Fibroblast of upper back skin (primary cell): ENCODE results near the gene DHX58.
A peak's percentile ranks its signal among the peaks of the same experiment; 100 is the strongest.

Source experiments
- DNase-seq: peaks from one replicate; pipeline ENCODE4 v3.0.0-alpha.2; 2013

The DHX58 gene

DNA sequence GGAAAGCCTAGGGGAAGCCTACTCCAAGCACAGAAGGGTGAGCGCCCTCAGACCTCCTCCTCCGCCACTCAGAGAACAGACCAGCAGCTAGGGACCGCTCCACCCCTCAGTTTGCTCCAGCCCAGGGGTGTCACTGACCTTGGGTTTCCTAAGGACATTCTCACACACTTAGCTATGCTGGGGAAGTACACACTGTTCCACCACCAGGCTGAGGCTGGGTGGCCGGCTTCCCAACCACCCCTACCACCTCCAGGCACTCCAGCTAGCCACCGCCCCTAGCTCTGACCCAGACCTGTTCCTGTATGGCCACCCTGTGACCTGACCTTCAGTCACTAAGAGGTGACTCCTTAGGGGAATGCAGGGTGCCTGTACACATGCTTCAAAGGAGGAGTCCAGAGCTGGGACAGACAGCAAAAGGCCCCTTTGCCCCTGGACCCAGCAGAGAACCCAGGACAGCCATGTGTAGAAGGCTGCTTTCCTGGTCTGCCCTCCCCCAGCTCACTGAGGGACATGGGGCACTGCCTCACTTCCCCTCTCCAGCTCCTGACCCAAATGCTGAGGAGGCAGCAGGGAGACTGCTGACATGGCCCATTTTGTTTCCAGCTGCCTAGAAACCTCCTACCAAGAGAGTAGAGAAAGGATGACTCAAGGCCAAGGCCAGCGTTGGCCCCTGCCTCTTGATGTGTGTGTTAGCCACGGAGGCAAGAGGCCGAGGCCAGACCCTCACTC is 16.8 kb upstream of the DHX58 start:
- no peak for DNase-seq

DNA sequence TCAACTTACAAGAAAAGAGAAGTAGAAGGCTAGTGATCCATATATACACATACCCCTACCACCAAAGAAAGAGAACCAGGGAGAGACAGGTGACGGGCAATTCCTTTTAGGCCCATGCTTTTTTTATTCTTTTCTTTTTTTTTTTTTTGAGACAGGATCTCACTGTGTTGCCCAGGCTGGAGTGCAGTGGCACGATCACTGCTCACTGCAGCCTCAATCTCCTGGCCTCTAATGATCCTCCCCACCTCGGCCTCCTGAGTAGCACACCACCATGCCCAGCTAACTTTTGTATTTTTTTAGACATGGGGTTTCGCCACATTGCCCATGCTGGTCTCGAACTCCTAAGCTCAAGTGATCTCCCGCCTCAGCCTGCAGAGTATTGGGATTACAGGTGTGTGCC is 14.9 kb upstream of the DHX58 start:
- no peak for DNase-seq

GRCh38 chr17:42126836-42127235 is 14.3 kb upstream of the DHX58 start:
- no peak for DNase-seq

DNA sequence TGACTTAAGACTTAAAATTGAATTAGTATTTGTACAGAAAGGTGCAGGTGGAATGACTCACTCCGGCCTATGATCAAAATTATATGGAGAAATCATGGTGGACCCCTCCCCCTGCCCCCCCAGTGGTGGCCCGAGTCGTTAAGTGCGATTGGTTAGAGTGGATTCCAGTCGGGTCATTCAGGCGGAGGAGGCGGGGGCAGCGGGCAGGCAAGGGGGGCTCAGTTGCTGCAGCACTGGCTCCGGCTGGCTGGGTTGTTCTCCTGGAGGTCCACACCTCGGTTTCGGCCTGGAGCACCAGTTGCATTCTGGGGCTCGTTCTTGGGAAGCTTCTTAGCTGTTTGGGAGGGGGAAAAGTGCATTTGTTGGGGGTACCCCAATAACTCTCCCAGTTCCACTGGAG is 13.1 kb upstream of the DHX58 start:
- no peak for DNase-seq

- DNase-seq: no peak
Measured at GRCh38 chr17:42124256-42124655, 11.7 kb upstream of the DHX58 start.

DNA sequence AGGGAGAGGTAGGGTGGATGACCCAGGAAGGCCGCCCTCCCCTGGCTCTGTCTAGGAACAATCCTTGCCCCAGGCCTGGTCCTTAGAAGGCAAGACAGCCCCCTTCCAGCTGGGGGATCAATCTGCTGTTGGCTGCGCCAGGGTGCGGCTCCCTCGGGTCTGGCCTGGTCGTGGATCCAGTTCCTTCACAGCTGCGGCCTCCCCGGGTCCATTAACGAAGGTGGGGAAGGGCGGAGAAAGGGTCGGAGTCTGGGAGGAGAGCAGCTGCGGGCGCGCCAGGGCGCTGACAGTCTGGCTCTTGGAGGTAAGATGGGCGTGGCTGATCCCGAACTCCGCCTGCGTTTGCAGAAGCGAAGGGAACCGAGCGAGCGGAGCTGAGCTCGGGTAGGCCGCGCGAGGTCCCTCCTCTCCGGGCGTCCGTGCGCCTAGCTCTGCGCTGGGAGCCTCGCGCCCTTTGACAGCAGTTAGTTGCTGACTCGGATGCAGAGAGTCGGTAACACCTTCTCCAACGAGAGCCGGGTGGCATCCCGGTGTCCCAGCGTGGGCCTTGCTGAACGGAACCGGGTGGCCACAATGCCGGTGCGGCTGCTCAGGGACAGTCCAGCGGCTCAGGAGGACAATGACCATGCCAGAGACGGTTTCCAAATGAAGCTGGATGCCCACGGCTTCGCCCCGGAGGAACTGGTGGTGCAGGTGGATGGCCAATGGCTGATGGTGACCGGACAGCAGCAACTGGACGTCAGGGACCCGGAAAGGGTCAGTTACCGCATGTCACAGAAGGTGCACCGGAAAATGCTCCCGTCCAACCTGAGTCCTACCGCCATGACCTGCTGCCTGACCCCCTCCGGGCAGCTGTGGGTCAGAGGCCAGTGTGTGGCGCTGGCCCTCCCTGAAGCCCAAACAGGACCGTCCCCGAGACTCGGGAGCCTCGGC is 10.1 kb upstream of the DHX58 start, which contains the start of gene HSPB9:
Gene HSPB9, plus strand, starts transcription at position 434 of the 933 bp plus-strand sequence. Its CDS starts 47 bp downstream, at position 481.
- peak; percentile 22 for DNase-seq

- peak; percentile 78 for DNase-seq
Measured at GRCh38 chr17:42120770-42121769, 8.6 kb upstream of the DHX58 start, which contains the start of gene KAT2A. Gene KAT2A (minus strand): TSS chr17:42121367. CDS start chr17:42121304, 63 bp downstream.

GRCh38 chr17:42120161-42120769 is 7.8 kb upstream of the DHX58 start:
- no peak for DNase-seq

DNA sequence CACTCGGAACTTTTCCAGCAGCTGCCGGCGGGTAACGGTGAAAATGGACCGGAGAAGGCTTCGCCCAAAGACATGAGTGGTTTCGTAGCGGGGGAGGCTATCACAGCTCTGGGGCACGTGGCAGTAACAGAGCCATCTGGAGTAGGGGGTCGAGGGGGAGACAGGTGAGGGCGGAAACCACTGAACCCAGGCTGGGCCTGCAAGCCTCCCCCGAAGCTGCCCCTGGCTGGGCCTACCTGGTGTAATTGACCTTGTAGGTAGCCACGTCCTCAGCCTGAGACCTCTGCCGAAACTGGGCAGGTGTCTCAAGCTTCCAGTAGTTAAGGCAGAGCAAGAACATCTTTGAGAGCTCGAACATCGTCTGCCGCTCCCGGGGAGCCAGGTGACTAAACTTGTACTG is 6.8 kb upstream of the DHX58 start:
- no peak for DNase-seq

- DNase-seq: peak; percentile 20
Measured at GRCh38 chr17:42118545-42118944, 6.0 kb upstream of the DHX58 start.

- DNase-seq: no peak
Measured at GRCh38 chr17:42118126-42118510, 5.6 kb upstream of the DHX58 start.

GRCh38 chr17:42117397-42118125 is 5.0 kb upstream of the DHX58 start:
- DNase-seq: no peak

- DNase-seq: peak; percentile 75
Measured at GRCh38 chr17:42116705-42117396, 4.3 kb upstream of the DHX58 start.

- no peak for DNase-seq
Measured at GRCh38 chr17:42114118-42114517, 1.6 kb upstream of the DHX58 start.

GRCh38 chr17:42113293-42114069 is 967 bp upstream of the DHX58 start:
- no peak for DNase-seq

DNA sequence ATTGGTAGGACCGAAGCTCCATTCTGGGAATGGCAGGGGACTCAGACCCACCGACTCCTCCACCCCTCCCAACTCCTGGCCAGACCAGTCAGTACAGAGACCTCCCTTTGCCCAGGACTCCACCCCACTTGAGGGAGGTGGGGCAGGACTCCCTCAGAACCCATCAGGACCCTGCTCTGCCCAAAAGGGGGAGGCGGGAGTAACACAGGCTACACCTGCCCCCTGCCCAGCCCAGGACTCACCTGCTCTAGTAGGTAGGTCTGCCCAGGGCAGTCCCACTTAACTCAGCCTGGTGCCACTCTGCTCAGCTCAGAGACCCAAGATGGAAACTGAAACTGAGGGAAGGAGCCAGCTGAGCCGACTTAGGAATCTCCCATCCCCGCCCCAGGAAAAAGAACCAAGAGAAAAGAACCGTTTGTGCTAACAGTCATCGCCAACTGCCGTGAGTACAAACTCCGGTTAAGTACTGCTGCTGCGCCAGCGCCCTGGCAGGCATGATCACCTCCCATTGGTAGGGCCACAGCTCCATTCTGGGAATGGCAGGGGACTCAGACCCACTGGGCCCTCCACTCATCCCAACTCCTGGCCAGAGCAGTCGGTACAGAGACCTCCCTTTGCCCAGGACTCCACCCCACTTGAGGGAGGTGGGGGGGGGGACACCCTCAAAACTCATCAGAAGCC is 503 bp downstream of the DHX58 start:
- peak; percentile 8 for DNase-seq

GRCh38 chr17:42111265-42111636 is 1.3 kb downstream of the DHX58 start:
- DNase-seq: no peak

DNA sequence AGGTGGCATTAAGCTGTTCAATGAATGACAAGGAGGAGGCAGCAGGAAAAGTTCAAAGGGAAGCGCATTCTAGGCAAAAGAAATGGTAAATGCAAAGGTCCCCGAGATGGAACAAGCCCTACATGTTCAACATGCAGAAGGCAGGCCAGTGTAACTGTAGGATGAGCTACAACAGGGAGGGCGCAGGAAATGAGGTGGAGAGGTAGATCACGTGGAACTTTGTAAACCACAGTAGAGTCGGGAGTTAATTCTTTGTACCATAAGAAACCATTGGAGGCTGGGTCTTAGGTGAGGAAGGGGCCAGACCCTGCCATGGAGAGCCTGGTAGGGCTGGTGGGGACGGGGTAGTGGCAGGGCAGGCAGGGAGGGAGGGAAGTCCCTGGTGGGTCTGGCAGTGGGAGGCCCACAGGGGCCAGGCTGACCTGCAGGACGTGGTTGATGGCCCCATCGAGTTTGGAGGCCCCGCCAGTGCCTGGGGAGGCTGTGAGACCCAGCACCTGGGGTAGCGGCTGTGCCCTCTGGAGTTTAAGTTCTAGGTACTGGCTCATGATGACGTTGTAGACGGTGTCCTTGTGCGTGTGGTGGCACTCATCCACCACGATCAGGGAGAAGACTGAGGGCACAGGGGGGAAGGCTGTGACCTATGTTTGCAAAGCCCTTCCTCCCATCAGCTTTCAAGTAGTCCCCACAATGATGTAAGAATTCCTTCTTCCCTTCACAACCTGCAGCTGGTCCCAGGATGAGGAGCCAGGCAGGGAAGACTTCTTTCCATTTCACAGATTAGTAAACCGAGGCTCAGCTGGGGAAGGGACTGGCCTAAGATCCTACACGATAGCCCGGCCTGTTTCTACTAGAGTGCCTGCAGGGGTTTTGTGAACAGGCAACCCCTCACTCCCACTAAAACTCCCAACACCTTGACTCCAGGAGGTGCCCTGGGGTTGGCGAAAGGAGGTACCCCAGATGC is 1.9 kb downstream of the DHX58 start:
- DNase-seq: no peak
